ENCODE data around the gene AK3. TPM values are rescaled to one million over a fixed set of nuclear protein-coding genes. Genes with fewer than 3 reads are reported as not detected.
"Not testable (repeated sequence)": the region's sequence is repeated elsewhere in the genome, so short reads cannot be mapped to it uniquely, and the experiment has no call there.

The AK3 gene
- total RNA-seq, 1 donor from 2014 or later = 198 TPM

- intact Hi-C loops (cut with DNase I) = loop anchor here (10.0 kb wide), 1 partner anchor 1136 kb away; the partner anchor contains the start of gene RFX3
- ATAC-seq (no peak), DNase-seq (ENCODE audit: missing footprints) (no peak)
Measured at GRCh38 chr9:4661165-4661564, 79.8 kb downstream of the AK3 start.

- not testable (repeated sequence) for ATAC-seq; DNase-seq (ENCODE audit: missing footprints)
- intact Hi-C loops (cut with DNase I) = loop anchor here (10.0 kb wide), 1 partner anchor 1136 kb away; the partner anchor contains the start of gene RFX3
Measured at GRCh38 chr9:4660665-4661064, 80.3 kb downstream of the AK3 start.

Other genes starting within 250 kb of the AK3 start
- 2.3 TPM for gene PLPP6, start 78.9 kb downstream of the AK3 start, total RNA-seq
- 0.38 TPM for gene SPATA6L, start 74.7 kb downstream of the AK3 start, total RNA-seq
- gene CDC37L1, start 61.6 kb downstream of the AK3 start, total RNA-seq = 42.1 TPM
- gene RCL1, start 51.7 kb upstream of the AK3 start, total RNA-seq = 5.0 TPM
- gene JAK2, start 244.1 kb upstream of the AK3 start, total RNA-seq = 17.6 TPM